Measurements from ENCODE around the gene ZBTB17.
A peak's percentile ranks its signal among the peaks of the same experiment; 100 is the strongest.

Gene ZBTB17

GRCh38 chr1:15997637-15998280 lies 21.9 kb upstream of the ZBTB17 start:
- DNase-seq (ENCODE audit: low spot score in 2 of 2) (no peak), ATAC-seq (no peak)
- peaks cover 6% of the 10 kb centered on the region for H3K4me1 Mint-ChIP-seq
- no peaks in the 10 kb centered on the region for H3K9me3 Mint-ChIP-seq
- no peak overlapping the region for H3K4me3 Mint-ChIP-seq
- no peaks in the 10 kb centered on the region for H3K36me3 Mint-ChIP-seq
- peak overlapping the region; percentile 6 for H3K27ac Mint-ChIP-seq

- no peak for ATAC-seq
- Mint-ChIP-seq H3K27ac (peak overlapping the region; percentile 6), H3K4me3 (no peak overlapping the region), H3K36me3 (no peaks in the 10 kb centered on the region), H3K4me1 (peaks cover 6% of the 10 kb centered on the region), H3K9me3 (no peaks in the 10 kb centered on the region)
- DNase-seq (ENCODE audit: low spot score in 2 of 2), result no peak
Measured at GRCh38 chr1:15997076-15997585, 21.2 kb upstream of the ZBTB17 start.

GRCh38 chr1:15994590-15995351 lies 18.9 kb upstream of the ZBTB17 start:
- H3K27ac Mint-ChIP-seq, result no peak overlapping the region
- no peaks in the 10 kb centered on the region for H3K9me3 Mint-ChIP-seq
- ATAC-seq, result peak; percentile 81
- H3K4me1 Mint-ChIP-seq, result peaks cover 6% of the 10 kb centered on the region
- H3K36me3 Mint-ChIP-seq, result no peaks in the 10 kb centered on the region
- no peak overlapping the region for H3K4me3 Mint-ChIP-seq
- DNase-seq (ENCODE audit: low spot score in 2 of 2), result peak; percentile 51 to 71

- H3K9me3 Mint-ChIP-seq, result no peaks in the 10 kb centered on the region
- H3K4me1 Mint-ChIP-seq, result peaks cover 6% of the 10 kb centered on the region
- H3K4me3 Mint-ChIP-seq, result no peak overlapping the region
- DNase-seq (ENCODE audit: low spot score in 2 of 2) (no peak), ATAC-seq (no peak)
- H3K36me3 Mint-ChIP-seq, result no peaks in the 10 kb centered on the region
- no peak overlapping the region for H3K27ac Mint-ChIP-seq
Measured at GRCh38 chr1:15994081-15994480, 18.2 kb upstream of the ZBTB17 start.

GRCh38 chr1:15993666-15994065 lies 17.8 kb upstream of the ZBTB17 start:
- no peak overlapping the region for H3K4me3 Mint-ChIP-seq
- H3K27ac Mint-ChIP-seq, result no peak overlapping the region
- H3K9me3 Mint-ChIP-seq, result no peaks in the 10 kb centered on the region
- no peak for DNase-seq (ENCODE audit: low spot score in 2 of 2)
- no peaks in the 10 kb centered on the region for H3K36me3 Mint-ChIP-seq
- no peak for ATAC-seq
- peaks cover 6% of the 10 kb centered on the region for H3K4me1 Mint-ChIP-seq

- DNase-seq (ENCODE audit: low spot score in 2 of 2) (no peak), ATAC-seq (no peak)
- Mint-ChIP-seq H3K27ac (peak overlapping the region; percentile 76), H3K4me1 (peaks cover 6% of the 10 kb centered on the region), H3K36me3 (no peaks in the 10 kb centered on the region), H3K9me3 (no peaks in the 10 kb centered on the region), H3K4me3 (no peak overlapping the region)
Measured at GRCh38 chr1:15992582-15993500, 16.9 kb upstream of the ZBTB17 start.

- ATAC-seq, result no peak
- Mint-ChIP-seq H3K9me3 (no peaks in the 10 kb centered on the region), H3K4me1 (peaks cover 6% of the 10 kb centered on the region), H3K4me3 (no peak overlapping the region), H3K36me3 (no peaks in the 10 kb centered on the region), H3K27ac (peak overlapping the region; percentile 76)
- DNase-seq (ENCODE audit: low spot score in 2 of 2), result no peak
Measured at GRCh38 chr1:15992187-15992553, 16.3 kb upstream of the ZBTB17 start.

- H3K4me3 Mint-ChIP-seq, result no peak overlapping the region
- DNase-seq (ENCODE audit: low spot score in 2 of 2), result no peak
- peaks cover 6% of the 10 kb centered on the region for H3K4me1 Mint-ChIP-seq
- no peak for ATAC-seq
- no peaks in the 10 kb centered on the region for H3K36me3 Mint-ChIP-seq
- peak overlapping the region; percentile 76 for H3K27ac Mint-ChIP-seq
- no peaks in the 10 kb centered on the region for H3K9me3 Mint-ChIP-seq
Measured at GRCh38 chr1:15991427-15992186, 15.7 kb upstream of the ZBTB17 start.

GRCh38 chr1:15989776-15990175 lies 13.9 kb upstream of the ZBTB17 start:
- ATAC-seq, result no peak

GRCh38 chr1:15988856-15989736 lies 13.2 kb upstream of the ZBTB17 start:
- DNase-seq (ENCODE audit: low spot score in 2 of 2), result no peak
- Mint-ChIP-seq H3K9me3 (no peaks in the 10 kb centered on the region), H3K27ac (peak overlapping the region; percentile 16), H3K4me1 (peaks cover 16% of the 10 kb centered on the region), H3K36me3 (no peaks in the 10 kb centered on the region), H3K4me3 (no peak overlapping the region)
- no peak for ATAC-seq

More at GRCh38 chr1:15989776-15990175, 13.9 kb upstream of the ZBTB17 start:
- Mint-ChIP-seq H3K27ac (no peak overlapping the region), H3K4me1 (peaks cover 14% of the 10 kb centered on the region), H3K4me3 (no peak overlapping the region), H3K36me3 (no peaks in the 10 kb centered on the region), H3K9me3 (no peaks in the 10 kb centered on the region)
- DNase-seq (ENCODE audit: low spot score in 2 of 2), result no peak

- H3K4me1 Mint-ChIP-seq, result peaks cover 25% of the 10 kb centered on the region
- H3K36me3 Mint-ChIP-seq, result no peaks in the 10 kb centered on the region
- no peak for DNase-seq (ENCODE audit: low spot score in 2 of 2)
- no peaks in the 10 kb centered on the region for H3K9me3 Mint-ChIP-seq
- ATAC-seq, result no peak
- H3K4me3 Mint-ChIP-seq, result no peak overlapping the region
- no peak overlapping the region for H3K27ac Mint-ChIP-seq
Measured at GRCh38 chr1:15985611-15986297, 9.9 kb upstream of the ZBTB17 start.

- Mint-ChIP-seq H3K4me3 (no peak overlapping the region), H3K4me1 (peaks cover 25% of the 10 kb centered on the region), H3K36me3 (no peaks in the 10 kb centered on the region), H3K27ac (no peak overlapping the region), H3K9me3 (no peaks in the 10 kb centered on the region)
- ATAC-seq (peak; percentile 37), DNase-seq (ENCODE audit: low spot score in 2 of 2) (no peak)
Measured at GRCh38 chr1:15983275-15983674, 7.4 kb upstream of the ZBTB17 start.

GRCh38 chr1:15981679-15982078 lies 5.8 kb upstream of the ZBTB17 start:
- Mint-ChIP-seq H3K27ac (no peak overlapping the region), H3K9me3 (no peaks in the 10 kb centered on the region), H3K4me3 (no peak overlapping the region), H3K36me3 (no peaks in the 10 kb centered on the region), H3K4me1 (peaks cover 28% of the 10 kb centered on the region)
- DNase-seq (ENCODE audit: low spot score in 2 of 2) (no peak), ATAC-seq (no peak)

Data from stimulated activated effector memory CD8-positive, alpha-beta T cell treated with anti-CD3 and anti-CD28 coated beads, Interleukin-12 subunit alpha, Interleukin-12 subunit beta, amount 100 ng/mL, for 72 hours (primary cell).